HepG2 (cell line): ENCODE data around the gene USP36. TPM values are rescaled to one million over a fixed set of nuclear protein-coding genes. Genes with fewer than 3 reads are reported as not detected.

Source experiments
- ARNT ChIP-seq: fragments of 450-650 bp; IDR thresholded peaks from 2 replicates; pipeline ENCODE4 v1.6.1; 2017
- DBP ChIP-seq: sonication (generic); formaldehyde crosslinking; IDR thresholded peaks from 2 replicates; pipeline ENCODE4 v1.4.0; 2020; ENCODE audit warnings: missing genetic modification reagents; ENCODE audit errors: not compliant biosample characterization
- FOXC1 ChIP-seq: sonication (generic); formaldehyde crosslinking; IDR thresholded peaks from 2 replicates; pipeline ENCODE4 v1.8.0; 2022; ENCODE audit warnings: mild to moderate bottlenecking, missing genetic modification reagents, borderline replicate concordance
- FOXP1 ChIP-seq, 2 experiments: fragments of 450-650 bp in 1 of 2; IDR thresholded peaks; 2 replicates each; pipeline ENCODE4 v1.6.1; 2017 to 2018; ENCODE audit warnings: antibody characterized with exemption in 1 of 2
- HNF4A ChIP-seq: sonication (generic); formaldehyde crosslinking; IDR thresholded peaks from 2 replicates; pipeline ENCODE4 v1.4.0; 2020; ENCODE audit warnings: missing genetic modification reagents
- KLF9 ChIP-seq: IDR thresholded peaks from 2 replicates; pipeline ENCODE4 v1.6.1; 2016; ENCODE audit warnings: low read depth
- NFE2 ChIP-seq: sonication (generic); formaldehyde crosslinking; IDR thresholded peaks from 2 replicates; pipeline ENCODE4 v1.4.0; 2020; ENCODE audit warnings: missing genetic modification reagents
- NR2F6 ChIP-seq, 2 experiments: IDR thresholded peaks; 2 replicates each; pipeline ENCODE4 v1.6.1; 2016; ENCODE audit warnings: antibody characterized with exemption in 1 of 2, mild to moderate bottlenecking in 1 of 2
- POLR2AphosphoS5 ChIP-seq: IDR thresholded peaks from 2 replicates; pipeline ENCODE4 v1.6.1; 2012; ENCODE audit warnings: low read depth, low read length
- PRPF4 ChIP-seq: fragments of 200-400 bp; formaldehyde crosslinking; IDR thresholded peaks from 2 replicates; pipeline ENCODE4 v1.6.1; 2016; ENCODE audit warnings: low read length, low read depth; ENCODE audit not compliant: poor library complexity, severe bottlenecking
- ZHX2 ChIP-seq, 2 experiments: sonication (generic) in 1 of 2; formaldehyde crosslinking in 1 of 2; IDR thresholded peaks; 2 replicates each; pipeline versions ENCODE4 v1.6.1 to v1.9.0; 2014 to 2022; ENCODE audit warnings: antibody characterized with exemption in 1 of 2, borderline replicate concordance in 1 of 2, inconsistent platforms in 1 of 2, low read depth in 1 of 2, missing genetic modification reagents in 1 of 2
- ZKSCAN5 ChIP-seq: sonication (generic); formaldehyde crosslinking; IDR thresholded peaks from 2 replicates; pipeline ENCODE4 v1.5.1; 2020; ENCODE audit warnings: mild to moderate bottlenecking, missing genetic modification reagents
- ZNF607 ChIP-seq: sonication (generic); formaldehyde crosslinking; IDR thresholded peaks from 2 replicates; pipeline ENCODE4 v1.5.1; 2020; ENCODE audit warnings: missing genetic modification reagents, mild to moderate bottlenecking, borderline replicate concordance
- polyA plus RNA-seq, 8 experiments: library from polyadenylated mRNA; depleted of rRNA in 3 of 8; stranded (reverse) in 7 of 8; unstranded in 1 of 8; fragments of >200 nt; fragmentation: Illumina TruSeq in 4 of 8; extraction: Trizol in 4 of 8; gene quantifications; 2 replicates each; pipeline versions ENCODE4 v1.2.1 to v1.2.3, GENCODE V29; 2011 to 2016; ENCODE audit warnings: low read depth in 4 of 8, missing spikeins in 1 of 8, mixed read lengths in 1 of 8; ENCODE audit not compliant: insufficient read depth in 1 of 8
- total RNA-seq, 5 experiments: library from RNA; depleted of rRNA; stranded (reverse); fragments of >200 nt; fragmentation: Illumina TruSeq; extraction: Trizol; gene quantifications; 2 replicates each; pipeline ENCODE4 v1.2.3, GENCODE V29; 2016; ENCODE audit warnings: low read depth in 1 of 5
- TF ChIP-seq, protein P1 (sequence below): sonication (generic); formaldehyde crosslinking; IDR thresholded peaks from 2 replicates; pipeline ENCODE4 v1.4.0; 2020; ENCODE audit warnings: missing genetic modification reagents
- TF ChIP-seq, protein P2 (sequence below): sonication (generic); formaldehyde crosslinking; IDR thresholded peaks from 2 replicates; pipeline ENCODE4 v1.4.0; 2020; ENCODE audit warnings: low read depth, mild to moderate bottlenecking, missing genetic modification reagents

The USP36 gene
- total and polyA plus RNA-seq, 2 of the 13 experiments (the other 11 are each of a cell fraction or from before 2014, with no cell fraction given), result 29.6 to 45.9 TPM

- TF ChIP-seq, protein P1, sequence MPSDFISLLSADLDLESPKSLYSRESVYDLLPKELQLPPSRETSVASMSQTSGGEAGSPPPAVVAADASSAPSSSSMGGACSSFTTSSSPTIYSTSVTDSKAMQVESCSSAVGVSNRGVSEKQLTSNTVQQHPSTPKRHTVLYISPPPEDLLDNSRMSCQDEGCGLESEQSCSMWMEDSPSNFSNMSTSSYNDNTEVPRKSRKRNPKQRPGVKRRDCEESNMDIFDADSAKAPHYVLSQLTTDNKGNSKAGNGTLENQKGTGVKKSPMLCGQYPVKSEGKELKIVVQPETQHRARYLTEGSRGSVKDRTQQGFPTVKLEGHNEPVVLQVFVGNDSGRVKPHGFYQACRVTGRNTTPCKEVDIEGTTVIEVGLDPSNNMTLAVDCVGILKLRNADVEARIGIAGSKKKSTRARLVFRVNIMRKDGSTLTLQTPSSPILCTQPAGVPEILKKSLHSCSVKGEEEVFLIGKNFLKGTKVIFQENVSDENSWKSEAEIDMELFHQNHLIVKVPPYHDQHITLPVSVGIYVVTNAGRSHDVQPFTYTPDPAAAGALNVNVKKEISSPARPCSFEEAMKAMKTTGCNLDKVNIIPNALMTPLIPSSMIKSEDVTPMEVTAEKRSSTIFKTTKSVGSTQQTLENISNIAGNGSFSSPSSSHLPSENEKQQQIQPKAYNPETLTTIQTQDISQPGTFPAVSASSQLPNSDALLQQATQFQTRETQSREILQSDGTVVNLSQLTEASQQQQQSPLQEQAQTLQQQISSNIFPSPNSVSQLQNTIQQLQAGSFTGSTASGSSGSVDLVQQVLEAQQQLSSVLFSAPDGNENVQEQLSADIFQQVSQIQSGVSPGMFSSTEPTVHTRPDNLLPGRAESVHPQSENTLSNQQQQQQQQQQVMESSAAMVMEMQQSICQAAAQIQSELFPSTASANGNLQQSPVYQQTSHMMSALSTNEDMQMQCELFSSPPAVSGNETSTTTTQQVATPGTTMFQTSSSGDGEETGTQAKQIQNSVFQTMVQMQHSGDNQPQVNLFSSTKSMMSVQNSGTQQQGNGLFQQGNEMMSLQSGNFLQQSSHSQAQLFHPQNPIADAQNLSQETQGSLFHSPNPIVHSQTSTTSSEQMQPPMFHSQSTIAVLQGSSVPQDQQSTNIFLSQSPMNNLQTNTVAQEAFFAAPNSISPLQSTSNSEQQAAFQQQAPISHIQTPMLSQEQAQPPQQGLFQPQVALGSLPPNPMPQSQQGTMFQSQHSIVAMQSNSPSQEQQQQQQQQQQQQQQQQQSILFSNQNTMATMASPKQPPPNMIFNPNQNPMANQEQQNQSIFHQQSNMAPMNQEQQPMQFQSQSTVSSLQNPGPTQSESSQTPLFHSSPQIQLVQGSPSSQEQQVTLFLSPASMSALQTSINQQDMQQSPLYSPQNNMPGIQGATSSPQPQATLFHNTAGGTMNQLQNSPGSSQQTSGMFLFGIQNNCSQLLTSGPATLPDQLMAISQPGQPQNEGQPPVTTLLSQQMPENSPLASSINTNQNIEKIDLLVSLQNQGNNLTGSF (CRISPR knock-in tag), result no peak
- no peak for TF ChIP-seq ARNT
- TF ChIP-seq DBP (CRISPR knock-in tag), result no peak
- TF ChIP-seq PRPF4, result no peak
- TF ChIP-seq HNF4A, result peak; percentile 90
- TF ChIP-seq ZNF607 (CRISPR knock-in tag), result peak; percentile 5; the same call in 1 of the 2 replicates
- TF ChIP-seq FOXP1 (IDR thresholded peaks at IDR 0.05), result peak; percentile 94
- peak; percentile 97 for TF ChIP-seq FOXP1 (CRISPR knock-in tag; IDR thresholded peaks at IDR 0.05)
- TF ChIP-seq, protein P2, sequence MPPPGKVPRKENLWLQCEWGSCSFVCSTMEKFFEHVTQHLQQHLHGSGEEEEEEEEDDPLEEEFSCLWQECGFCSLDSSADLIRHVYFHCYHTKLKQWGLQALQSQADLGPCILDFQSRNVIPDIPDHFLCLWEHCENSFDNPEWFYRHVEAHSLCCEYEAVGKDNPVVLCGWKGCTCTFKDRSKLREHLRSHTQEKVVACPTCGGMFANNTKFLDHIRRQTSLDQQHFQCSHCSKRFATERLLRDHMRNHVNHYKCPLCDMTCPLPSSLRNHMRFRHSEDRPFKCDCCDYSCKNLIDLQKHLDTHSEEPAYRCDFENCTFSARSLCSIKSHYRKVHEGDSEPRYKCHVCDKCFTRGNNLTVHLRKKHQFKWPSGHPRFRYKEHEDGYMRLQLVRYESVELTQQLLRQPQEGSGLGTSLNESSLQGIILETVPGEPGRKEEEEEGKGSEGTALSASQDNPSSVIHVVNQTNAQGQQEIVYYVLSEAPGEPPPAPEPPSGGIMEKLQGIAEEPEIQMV (CRISPR knock-in tag), result no peak
- TF ChIP-seq POLR2AphosphoS5, result peak; percentile 20; the same call in 1 of the 2 replicates
- no peak for TF ChIP-seq NFE2 (CRISPR knock-in tag)
- TF ChIP-seq NR2F6 (IDR thresholded peaks at IDR 0.05), result peak; percentile 92
- peak; percentile 94 for TF ChIP-seq NR2F6 (CRISPR knock-in tag; IDR thresholded peaks at IDR 0.05)
- no peak for TF ChIP-seq FOXC1 (CRISPR knock-in tag)
- no peak; the same call in 1 of the 2 replicates for TF ChIP-seq KLF9 (CRISPR knock-in tag)
- TF ChIP-seq ZKSCAN5 (CRISPR knock-in tag), result no peak
- TF ChIP-seq ZHX2 (IDR thresholded peaks at IDR 0.05; ENCODE audit: low read depth), result no peak
- no peak for TF ChIP-seq ZHX2 (CRISPR knock-in tag; IDR thresholded peaks at IDR 0.05; ENCODE audit: borderline replicate concordance)
Observed at GRCh38 chr17:78748048-78748729, 92.4 kb downstream of the USP36 start (continued).
